Measurements from ENCODE around the gene FAM181A.

Gene FAM181A

DNA sequence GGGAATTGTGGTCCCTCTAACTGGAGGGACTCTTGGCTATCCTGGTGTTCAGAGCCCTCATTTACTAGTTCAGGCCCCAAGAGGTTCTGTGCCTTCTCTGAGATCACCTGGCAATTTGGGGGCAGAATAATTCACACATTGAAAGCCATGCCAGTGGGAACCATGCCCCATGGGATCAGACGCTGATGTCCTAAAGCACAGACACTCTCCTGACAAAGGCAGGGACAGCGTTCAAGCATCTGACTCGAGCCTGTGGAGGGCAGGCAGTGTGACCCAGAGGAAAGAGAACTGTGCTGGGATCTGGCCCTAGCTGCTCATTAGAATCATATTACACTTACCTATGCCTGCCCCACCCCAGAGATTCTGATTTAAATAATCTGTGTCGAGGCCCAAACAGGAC, 51.6 kb downstream of the FAM181A start:
- DNase-seq (ENCODE audit: low read depth in 2 of 2), result no peak
